Measurements from ENCODE around the gene LETM1. TPM values are rescaled to one million over a fixed set of nuclear protein-coding genes. Genes with fewer than 3 reads are reported as not detected.

The LETM1 gene
- total and polyA plus RNA-seq, 2 donors (not counting 1 experiment from before 2014, with no cell fraction given), result 28.5 to 45.1 TPM

DNA sequence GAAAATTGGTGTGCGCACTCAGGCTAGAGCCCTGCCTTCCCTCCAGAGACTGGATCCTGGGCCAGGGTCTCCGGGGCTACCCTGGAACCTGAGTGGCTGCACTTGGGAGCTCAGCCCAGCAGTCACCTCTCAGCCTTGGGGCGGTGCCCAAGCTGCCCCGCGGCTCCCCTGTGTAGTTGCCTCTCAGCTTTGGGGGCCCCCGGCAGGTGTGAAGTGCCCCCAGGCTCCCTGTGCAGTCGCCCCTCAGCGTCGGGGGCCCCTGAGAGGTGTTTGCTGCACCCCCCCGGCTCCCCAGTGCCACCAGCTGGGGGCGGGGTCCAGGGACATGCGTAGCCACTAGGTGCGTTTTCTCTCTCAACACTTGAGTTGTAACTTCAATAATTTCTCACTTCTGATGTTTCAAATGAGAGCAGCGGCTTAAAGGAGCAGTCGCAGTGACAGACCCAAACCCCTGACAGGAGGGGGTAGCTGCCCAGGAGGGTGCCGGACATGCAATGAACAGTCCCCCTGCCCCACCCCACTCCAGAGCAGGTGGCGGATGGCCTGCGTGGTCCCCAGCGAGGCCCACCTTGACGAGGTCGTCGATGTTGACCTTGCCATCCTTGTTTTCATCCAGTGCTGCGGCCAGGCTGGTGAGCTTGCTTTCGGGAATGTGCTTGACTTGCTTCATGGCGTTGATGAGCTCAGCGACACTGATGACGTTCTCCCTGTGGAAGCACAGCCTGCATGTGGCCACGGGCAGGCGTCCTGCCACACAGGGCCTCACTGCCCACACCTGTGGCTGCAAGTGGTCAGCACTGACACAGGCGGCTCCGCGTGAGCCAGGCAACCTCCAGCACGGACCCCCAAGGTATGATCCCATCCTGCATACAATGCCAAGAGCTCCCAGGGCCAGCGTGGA is 40.6 kb downstream of the LETM1 start:
- no peak overlapping the region for H3K4me2 ChIP-seq (replicated peaks; ENCODE audit: low read depth, low read length, poor library complexity, severe bottlenecking)
- H4K20me1 ChIP-seq (ENCODE audit: control insufficient read depth, insufficient read depth, low read length, poor library complexity, severe bottlenecking), result peaks cover 1% of the 10 kb centered on the region
- no peaks in the 10 kb centered on the region for H3K27me3 Mint-ChIP-seq
- peaks cover 16 to 55% of the 10 kb centered on the region in 2 experiments for H3K36me3 ChIP-seq (replicated peaks in 1 of 2; ENCODE audit: control extremely low read depth in 1 of 2, control insufficient read depth in 1 of 2, extremely low read depth in 1 of 2, insufficient read depth in 2 of 2, low read length in 1 of 2)
- no peak for TF ChIP-seq EZH2 (IDR thresholded peaks at IDR 0.05; ENCODE audit: borderline replicate concordance, insufficient read depth, low read depth, low read length, poor library complexity, severe bottlenecking)
- TF ChIP-seq, protein P1, sequence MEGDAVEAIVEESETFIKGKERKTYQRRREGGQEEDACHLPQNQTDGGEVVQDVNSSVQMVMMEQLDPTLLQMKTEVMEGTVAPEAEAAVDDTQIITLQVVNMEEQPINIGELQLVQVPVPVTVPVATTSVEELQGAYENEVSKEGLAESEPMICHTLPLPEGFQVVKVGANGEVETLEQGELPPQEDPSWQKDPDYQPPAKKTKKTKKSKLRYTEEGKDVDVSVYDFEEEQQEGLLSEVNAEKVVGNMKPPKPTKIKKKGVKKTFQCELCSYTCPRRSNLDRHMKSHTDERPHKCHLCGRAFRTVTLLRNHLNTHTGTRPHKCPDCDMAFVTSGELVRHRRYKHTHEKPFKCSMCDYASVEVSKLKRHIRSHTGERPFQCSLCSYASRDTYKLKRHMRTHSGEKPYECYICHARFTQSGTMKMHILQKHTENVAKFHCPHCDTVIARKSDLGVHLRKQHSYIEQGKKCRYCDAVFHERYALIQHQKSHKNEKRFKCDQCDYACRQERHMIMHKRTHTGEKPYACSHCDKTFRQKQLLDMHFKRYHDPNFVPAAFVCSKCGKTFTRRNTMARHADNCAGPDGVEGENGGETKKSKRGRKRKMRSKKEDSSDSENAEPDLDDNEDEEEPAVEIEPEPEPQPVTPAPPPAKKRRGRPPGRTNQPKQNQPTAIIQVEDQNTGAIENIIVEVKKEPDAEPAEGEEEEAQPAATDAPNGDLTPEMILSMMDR (IDR thresholded peaks at IDR 0.05), result no peak
- H2AFZ ChIP-seq (ENCODE audit: insufficient read depth, low read depth, low read length, poor library complexity, severe bottlenecking), result no peak overlapping the region
- no peak overlapping the region for H3K4me3 ChIP-seq (ENCODE audit: control extremely low read depth in 1 of 5, extremely low read depth in 1 of 5, insufficient read depth in 1 of 5, low read depth in 2 of 5, low read length in 4 of 5)
- DNase-seq (no peak), ATAC-seq (ENCODE audit: low read depth) (no peak)
- no peak overlapping the region for H3K9ac ChIP-seq (ENCODE audit: low read length)
- no peaks in the 10 kb centered on the region for H3K9me3 Mint-ChIP-seq (ENCODE audit: insufficient read depth)
- intact Hi-C loops (cut with micrococcal nuclease), result no loop called here
- H3K4me3 Mint-ChIP-seq, result no peak overlapping the region
- CTCF ChIA-PET, result interaction anchor here (4.1 kb wide), 1 partner anchor 84 kb away, joined by 16 read pairs; no protein-coding TSS in a partner anchor
- 96% methylated on average over 34 of the region's 34 CpGs for WGBS (ENCODE audit: insufficient coverage)
- H3K79me2 ChIP-seq (ENCODE audit: control insufficient read depth, insufficient read depth, low read length), result no peaks in the 10 kb centered on the region
- H3K27ac ChIP-seq (ENCODE audit: low read length in 2 of 2), result no peak overlapping the region
- no peaks in the 10 kb centered on the region for H3K27me3 ChIP-seq (replicated peaks in 1 of 4; ENCODE audit: control extremely low read depth in 1 of 4, control insufficient read depth in 3 of 4, insufficient read depth in 4 of 4, low read length in 3 of 4)
- no peaks in the 10 kb centered on the region for H3K9me3 ChIP-seq (ENCODE audit: control extremely low read depth in 1 of 3, control insufficient read depth in 2 of 3, insufficient read depth in 1 of 3, low read length in 2 of 3)
- no peak overlapping the region for H3K27ac Mint-ChIP-seq
- no peaks in the 10 kb centered on the region for H3K4me1 Mint-ChIP-seq
- H3K4me1 ChIP-seq (ENCODE audit: control insufficient read depth in 2 of 2, insufficient read depth in 2 of 2, low read length in 2 of 2), result no peaks in the 10 kb centered on the region
- POLR2A ChIA-PET, result no interaction called here

GRCh38 chr4:1814453-1814852 is 41.5 kb downstream of the LETM1 start:
- H2AFZ ChIP-seq (ENCODE audit: insufficient read depth, low read depth, low read length, poor library complexity, severe bottlenecking), result no peak overlapping the region
- DNase-seq, result no peak
- no peaks in the 10 kb centered on the region for H3K79me2 ChIP-seq (ENCODE audit: control insufficient read depth, insufficient read depth, low read length)
- H3K4me2 ChIP-seq (replicated peaks; ENCODE audit: low read depth, low read length, poor library complexity, severe bottlenecking), result no peak overlapping the region
- H3K4me3 Mint-ChIP-seq, result no peak overlapping the region
- no peaks in the 10 kb centered on the region for H3K4me1 ChIP-seq (ENCODE audit: control insufficient read depth in 2 of 2, insufficient read depth in 2 of 2, low read length in 2 of 2)
- no peak for ATAC-seq (ENCODE audit: low read depth)
- H3K36me3 ChIP-seq (replicated peaks in 1 of 2; ENCODE audit: control extremely low read depth in 1 of 2, control insufficient read depth in 1 of 2, extremely low read depth in 1 of 2, insufficient read depth in 2 of 2, low read length in 1 of 2), result peaks cover 13 to 46% of the 10 kb centered on the region in 2 experiments
- no peak overlapping the region for H3K4me3 ChIP-seq (ENCODE audit: control extremely low read depth in 1 of 5, extremely low read depth in 1 of 5, insufficient read depth in 1 of 5, low read depth in 2 of 5, low read length in 4 of 5)
- no peaks in the 10 kb centered on the region for H3K9me3 Mint-ChIP-seq (ENCODE audit: insufficient read depth)
- TF ChIP-seq, protein P1 (IDR thresholded peaks at IDR 0.05), result no peak
- TF ChIP-seq EZH2 (IDR thresholded peaks at IDR 0.05; ENCODE audit: borderline replicate concordance, insufficient read depth, low read depth, low read length, poor library complexity, severe bottlenecking), result no peak
- no peaks in the 10 kb centered on the region for H3K27me3 Mint-ChIP-seq
- H3K27me3 ChIP-seq (replicated peaks in 1 of 4; ENCODE audit: control extremely low read depth in 1 of 4, control insufficient read depth in 3 of 4, insufficient read depth in 4 of 4, low read length in 3 of 4), result no peaks in the 10 kb centered on the region
- ChIA-PET CTCF (interaction anchor here (4.1 kb wide), 1 partner anchor 85 kb away, joined by 16 read pairs; no protein-coding TSS in a partner anchor), POLR2A (no interaction called here)
- whole genome bisulfite sequencing (ENCODE audit: insufficient coverage), result 97% methylated on average over 7 of the region's 8 CpGs
- H3K4me1 Mint-ChIP-seq, result no peaks in the 10 kb centered on the region
- H3K27ac Mint-ChIP-seq, result no peak overlapping the region
- no peak overlapping the region for H3K27ac ChIP-seq (ENCODE audit: low read length in 2 of 2)
- peaks cover 9% of the 10 kb centered on the region for H4K20me1 ChIP-seq (ENCODE audit: control insufficient read depth, insufficient read depth, low read length, poor library complexity, severe bottlenecking)
- H3K9ac ChIP-seq (ENCODE audit: low read length), result no peak overlapping the region
- H3K9me3 ChIP-seq (ENCODE audit: control extremely low read depth in 1 of 3, control insufficient read depth in 2 of 3, insufficient read depth in 1 of 3, low read length in 2 of 3), result no peaks in the 10 kb centered on the region
- intact Hi-C loops (cut with micrococcal nuclease), result no loop called here
